WERI-Rb-1 (cell line): Measurements from ENCODE around the gene SLAIN2.

Experiments used
- DNase-seq: peaks from one replicate; pipeline ENCODE4 v3.0.0-alpha.2; 2020
- H3K27ac ChIP-seq: fragments of 250-450 bp; sonication (Bioruptor Pico); 2 replicates; pipeline ENCODE4 v1.5.1; 2020; ENCODE audit warnings: mild to moderate bottlenecking, moderate library complexity
- H3K27me3 ChIP-seq: fragments of 250-450 bp; sonication (Bioruptor Pico); 2 replicates; pipeline ENCODE4 v1.5.1; 2021; ENCODE audit warnings: mild to moderate bottlenecking, low read depth, moderate library complexity; ENCODE audit not compliant: insufficient read depth, severe bottlenecking
- H3K36me3 ChIP-seq: fragments of 250-450 bp; sonication (Bioruptor Pico); 2 replicates; pipeline ENCODE4 v1.5.1; 2020; ENCODE audit warnings: mild to moderate bottlenecking, moderate library complexity
- H3K4me3 ChIP-seq: 2 replicates; pipeline ENCODE4 v1.5.1; 2011; ENCODE audit warnings: low read depth, mild to moderate bottlenecking, control low read depth, low read length
- H3K9me3 ChIP-seq: fragments of 250-450 bp; sonication (Bioruptor Pico); 2 replicates; pipeline ENCODE4 v1.5.1; 2021; ENCODE audit warnings: mild to moderate bottlenecking, moderate library complexity; ENCODE audit not compliant: severe bottlenecking
- TF ChIP-seq, protein P1 (sequence below): IDR thresholded peaks from 2 replicates; pipeline ENCODE4 v1.5.1; 2011; ENCODE audit warnings: low read depth, mild to moderate bottlenecking, control low read depth, inconsistent platforms, low read length

Gene SLAIN2

DNA sequence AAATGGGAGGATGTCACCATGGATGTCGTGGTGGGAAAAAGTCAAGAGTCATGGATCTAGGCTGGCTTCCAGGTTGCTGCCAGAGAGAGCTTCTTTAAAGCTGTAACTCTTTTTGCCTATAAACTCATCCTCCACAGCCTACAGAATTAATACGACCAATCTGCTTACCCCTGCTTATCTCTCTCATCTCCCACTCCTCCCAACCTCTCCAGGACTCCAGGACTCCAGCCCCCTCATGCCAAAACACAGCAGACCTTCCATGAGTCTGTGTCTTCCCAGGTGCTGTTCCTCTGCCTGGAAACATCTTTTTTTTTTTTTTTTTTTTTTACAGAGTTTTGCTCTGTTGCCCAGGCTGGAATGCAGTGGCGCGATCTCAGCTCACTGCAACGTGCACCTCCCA is 126.6 kb downstream of the SLAIN2 start:
- no peaks in the 10 kb centered on the region for H3K36me3 ChIP-seq
- H3K27me3 ChIP-seq: no peaks in the 10 kb centered on the region
- H3K4me3 ChIP-seq: no peak overlapping the region
- no peak overlapping the region for H3K27ac ChIP-seq
- no peaks in the 10 kb centered on the region for H3K9me3 ChIP-seq
- DNase-seq: no peak
- TF ChIP-seq, protein P1, sequence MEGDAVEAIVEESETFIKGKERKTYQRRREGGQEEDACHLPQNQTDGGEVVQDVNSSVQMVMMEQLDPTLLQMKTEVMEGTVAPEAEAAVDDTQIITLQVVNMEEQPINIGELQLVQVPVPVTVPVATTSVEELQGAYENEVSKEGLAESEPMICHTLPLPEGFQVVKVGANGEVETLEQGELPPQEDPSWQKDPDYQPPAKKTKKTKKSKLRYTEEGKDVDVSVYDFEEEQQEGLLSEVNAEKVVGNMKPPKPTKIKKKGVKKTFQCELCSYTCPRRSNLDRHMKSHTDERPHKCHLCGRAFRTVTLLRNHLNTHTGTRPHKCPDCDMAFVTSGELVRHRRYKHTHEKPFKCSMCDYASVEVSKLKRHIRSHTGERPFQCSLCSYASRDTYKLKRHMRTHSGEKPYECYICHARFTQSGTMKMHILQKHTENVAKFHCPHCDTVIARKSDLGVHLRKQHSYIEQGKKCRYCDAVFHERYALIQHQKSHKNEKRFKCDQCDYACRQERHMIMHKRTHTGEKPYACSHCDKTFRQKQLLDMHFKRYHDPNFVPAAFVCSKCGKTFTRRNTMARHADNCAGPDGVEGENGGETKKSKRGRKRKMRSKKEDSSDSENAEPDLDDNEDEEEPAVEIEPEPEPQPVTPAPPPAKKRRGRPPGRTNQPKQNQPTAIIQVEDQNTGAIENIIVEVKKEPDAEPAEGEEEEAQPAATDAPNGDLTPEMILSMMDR: no peak

DNA sequence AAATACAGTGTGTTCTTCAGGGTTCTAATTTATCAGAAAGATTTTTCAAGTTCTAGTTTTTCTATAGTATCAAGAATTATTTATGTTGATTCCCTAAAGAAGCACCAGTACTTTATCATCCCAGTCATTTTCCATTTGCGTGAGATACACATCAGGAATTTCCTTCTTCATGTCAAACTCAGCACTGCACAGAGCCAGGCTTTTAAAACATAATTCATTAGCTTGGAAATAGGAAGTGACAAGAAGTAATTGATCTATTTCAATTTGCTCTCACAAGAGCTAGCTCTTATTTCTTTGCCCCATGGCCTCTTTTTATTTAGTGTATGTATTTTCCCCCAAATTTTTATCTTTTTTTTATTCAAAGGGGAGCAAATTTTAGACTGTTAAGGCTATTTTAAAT is 128.8 kb downstream of the SLAIN2 start:
- TF ChIP-seq, protein P1: no peak

DNA sequence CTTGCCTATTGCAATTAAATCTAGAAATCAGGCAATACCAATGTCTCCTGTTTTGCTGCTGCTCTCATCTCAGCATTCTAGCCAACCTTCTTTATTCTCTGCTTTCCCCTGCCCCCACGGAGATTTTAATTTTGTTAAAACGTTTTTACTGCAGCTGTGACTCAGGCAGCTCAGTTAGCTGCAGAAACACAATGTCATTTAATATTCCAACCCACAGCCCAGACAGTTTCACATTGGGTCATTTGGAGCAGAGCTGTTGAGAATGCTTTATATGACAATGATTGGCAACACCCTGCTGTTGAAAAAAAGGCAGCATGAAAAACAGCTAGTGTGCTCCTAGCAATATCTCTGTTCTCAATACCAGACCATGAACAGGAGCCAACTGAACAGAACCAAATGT is 129.2 kb downstream of the SLAIN2 start:
- DNase-seq: no peak
- Histone ChIP-seq H3K36me3 (no peaks in the 10 kb centered on the region), H3K9me3 (no peaks in the 10 kb centered on the region), H3K4me3 (no peak overlapping the region), H3K27ac (peak overlapping the region; percentile 26), H3K27me3 (no peaks in the 10 kb centered on the region)
- TF ChIP-seq, protein P1: no peak

More for the DNA sequence above, 128.8 kb downstream of the SLAIN2 start:
- Histone ChIP-seq H3K36me3 (no peaks in the 10 kb centered on the region), H3K4me3 (no peak overlapping the region), H3K9me3 (no peaks in the 10 kb centered on the region), H3K27ac (peak overlapping the region; percentile 10; the same call in 1 of the 2 replicates), H3K27me3 (no peaks in the 10 kb centered on the region)
- no peak for DNase-seq

DNA sequence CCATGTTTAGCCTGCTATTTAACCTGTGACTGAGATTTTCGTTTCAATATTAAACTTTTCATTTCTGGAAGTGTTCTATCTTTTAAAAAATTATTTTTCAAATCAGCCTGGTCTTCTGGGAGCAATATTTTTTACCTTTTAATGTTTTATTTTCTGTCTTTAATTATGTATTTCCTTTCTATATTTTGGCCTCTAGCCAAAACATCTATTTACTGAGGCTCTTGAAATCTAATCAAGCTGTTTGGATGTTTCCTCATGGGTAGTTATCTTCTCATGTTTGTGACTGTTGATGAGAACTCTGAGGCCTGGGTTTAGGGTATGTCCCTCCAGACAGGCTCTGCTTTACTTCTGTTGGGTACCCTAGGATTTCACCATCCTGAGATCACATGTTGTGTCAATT is 131.5 kb downstream of the SLAIN2 start:
- no peaks in the 10 kb centered on the region for H3K36me3 ChIP-seq
- H3K27me3 ChIP-seq: no peaks in the 10 kb centered on the region
- no peaks in the 10 kb centered on the region for H3K9me3 ChIP-seq
- no peak for DNase-seq
- H3K4me3 ChIP-seq: no peak overlapping the region
- no peak overlapping the region for H3K27ac ChIP-seq
- TF ChIP-seq, protein P1: no peak

DNA sequence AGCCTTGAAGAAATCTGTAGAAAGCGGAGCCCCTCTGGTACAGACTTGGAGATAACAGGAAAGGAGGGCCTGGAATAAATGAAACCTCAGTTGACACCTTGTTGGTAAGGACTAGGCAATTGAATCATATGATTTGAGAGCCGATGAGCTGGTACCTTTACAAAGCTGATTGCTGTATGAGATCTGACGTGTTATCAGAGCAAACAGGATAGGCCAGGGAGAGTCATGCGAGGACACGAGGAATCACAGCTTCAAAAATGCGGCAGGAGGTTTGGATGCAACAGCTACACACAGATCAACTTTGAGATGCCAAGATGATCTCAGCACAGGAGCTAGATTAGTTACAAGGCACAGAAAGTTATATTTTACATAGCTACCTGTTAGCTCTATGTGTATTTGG is 134.4 kb downstream of the SLAIN2 start:
- no peak overlapping the region for H3K4me3 ChIP-seq
- TF ChIP-seq, protein P1: no peak
- no peaks in the 10 kb centered on the region for H3K27me3 ChIP-seq
- no peak overlapping the region for H3K27ac ChIP-seq
- H3K9me3 ChIP-seq: no peaks in the 10 kb centered on the region
- H3K36me3 ChIP-seq: no peaks in the 10 kb centered on the region
- DNase-seq: no peak
